ENCODE data around the gene NOL4L. TPM values are rescaled to one million over a fixed set of nuclear protein-coding genes. Genes with fewer than 3 reads are reported as not detected.

Gene NOL4L
- total and polyA plus RNA-seq, 2 experiments from 2014 or later, result 35.6 to 42.9 TPM

DNA sequence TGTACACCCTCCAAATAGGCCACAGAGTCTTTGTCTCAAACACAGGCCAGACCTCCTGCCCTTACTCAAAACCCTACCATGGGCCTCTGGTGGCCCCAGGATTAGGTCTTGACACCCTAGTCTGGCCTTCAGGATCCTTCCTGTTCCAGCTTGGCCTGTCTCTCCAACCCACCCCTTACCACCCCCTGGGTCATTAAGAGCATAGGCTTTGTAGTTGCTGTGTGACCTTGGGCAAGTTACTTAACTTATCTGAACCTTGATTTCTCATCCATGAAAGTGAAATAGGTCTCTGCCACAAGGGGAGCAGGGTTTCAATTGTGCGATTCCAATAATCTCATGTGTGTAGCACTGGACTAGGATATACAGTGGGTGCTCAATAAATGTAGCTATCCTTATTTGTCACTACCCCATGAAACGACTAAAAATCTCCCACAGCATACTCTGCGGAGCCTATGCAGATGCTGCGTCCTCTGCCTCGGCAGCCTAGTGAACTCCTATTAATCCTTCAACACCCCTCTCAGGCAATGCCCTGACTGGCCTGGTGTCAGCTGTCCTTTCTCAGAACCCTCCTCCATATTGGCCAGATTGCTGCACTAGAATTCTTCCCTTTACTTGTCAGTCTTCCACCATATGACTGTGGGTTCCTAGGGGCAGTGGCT lies 39.7 kb upstream of the NOL4L start:
- H3K4me3 ChIP-seq, result no peak overlapping the region
- no peak for DNase-seq (ENCODE audit: low spot score)
- H2AFZ ChIP-seq, result no peak overlapping the region
- H3K27ac ChIP-seq, result no peak overlapping the region
- H3K79me2 ChIP-seq, result no peaks in the 10 kb centered on the region
- H4K20me1 ChIP-seq (ENCODE audit: insufficient read depth, poor library complexity, severe bottlenecking), result no peaks in the 10 kb centered on the region
- TF ChIP-seq EZH2 (IDR thresholded peaks at IDR 0.05; ENCODE audit: borderline replicate concordance) (no peak), EZH2phosphoT487 (IDR thresholded peaks at IDR 0.05; ENCODE audit: low read depth, severe bottlenecking, unreplicated experiment) (no peak)
- TF ChIP-seq, protein P1, sequence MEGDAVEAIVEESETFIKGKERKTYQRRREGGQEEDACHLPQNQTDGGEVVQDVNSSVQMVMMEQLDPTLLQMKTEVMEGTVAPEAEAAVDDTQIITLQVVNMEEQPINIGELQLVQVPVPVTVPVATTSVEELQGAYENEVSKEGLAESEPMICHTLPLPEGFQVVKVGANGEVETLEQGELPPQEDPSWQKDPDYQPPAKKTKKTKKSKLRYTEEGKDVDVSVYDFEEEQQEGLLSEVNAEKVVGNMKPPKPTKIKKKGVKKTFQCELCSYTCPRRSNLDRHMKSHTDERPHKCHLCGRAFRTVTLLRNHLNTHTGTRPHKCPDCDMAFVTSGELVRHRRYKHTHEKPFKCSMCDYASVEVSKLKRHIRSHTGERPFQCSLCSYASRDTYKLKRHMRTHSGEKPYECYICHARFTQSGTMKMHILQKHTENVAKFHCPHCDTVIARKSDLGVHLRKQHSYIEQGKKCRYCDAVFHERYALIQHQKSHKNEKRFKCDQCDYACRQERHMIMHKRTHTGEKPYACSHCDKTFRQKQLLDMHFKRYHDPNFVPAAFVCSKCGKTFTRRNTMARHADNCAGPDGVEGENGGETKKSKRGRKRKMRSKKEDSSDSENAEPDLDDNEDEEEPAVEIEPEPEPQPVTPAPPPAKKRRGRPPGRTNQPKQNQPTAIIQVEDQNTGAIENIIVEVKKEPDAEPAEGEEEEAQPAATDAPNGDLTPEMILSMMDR (IDR thresholded peaks at IDR 0.05; ENCODE audit: poor library complexity), result no peak
- H3K4me1 ChIP-seq (ENCODE audit: insufficient read depth), result peaks cover 20% of the 10 kb centered on the region
- H3K9me2 ChIP-seq (replicated peaks; ENCODE audit: insufficient read depth), result no peaks in the 10 kb centered on the region
- H3K27me3 ChIP-seq, result no peaks in the 10 kb centered on the region
- H3K9me3 ChIP-seq (ENCODE audit: low read depth), result no peaks in the 10 kb centered on the region
- 80% methylated on average over 5 of the region's 5 CpGs for WGBS (ENCODE audit: low lambda C conversion rate, missing lambda C conversion rate)
- no peak overlapping the region for H3K4me2 ChIP-seq
- H3K36me3 ChIP-seq (replicated peaks; ENCODE audit: insufficient read depth, low read depth), result no peaks in the 10 kb centered on the region

DNA sequence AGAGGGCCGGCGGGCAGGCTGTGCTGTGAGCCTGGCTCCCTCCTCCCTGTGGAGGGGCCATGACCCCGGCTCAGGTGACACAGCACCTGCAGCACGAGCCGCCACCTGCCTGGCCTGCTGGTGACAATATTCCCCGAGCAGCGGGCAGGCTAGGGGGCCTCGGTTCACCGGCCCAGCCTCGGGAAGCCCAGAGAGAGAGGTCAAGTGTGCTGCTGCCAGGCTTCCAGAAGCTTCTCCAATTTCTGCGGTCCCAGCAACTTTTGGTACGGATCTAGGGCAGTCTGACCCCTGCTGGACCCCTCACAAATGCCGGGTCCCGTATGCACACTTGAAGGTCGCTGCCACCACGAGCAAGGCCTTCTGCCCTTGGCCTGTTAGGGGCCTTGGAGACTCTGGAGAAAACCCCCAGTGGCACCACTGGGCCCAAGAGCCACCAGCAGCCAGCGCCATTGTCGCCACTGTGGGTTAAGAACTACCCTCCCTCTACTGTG lies 38.6 kb upstream of the NOL4L start:
- Histone ChIP-seq H3K79me2 (no peaks in the 10 kb centered on the region), H3K27me3 (no peaks in the 10 kb centered on the region), H3K4me2 (no peak overlapping the region), H3K9me2 (replicated peaks; ENCODE audit: insufficient read depth) (no peaks in the 10 kb centered on the region), H4K20me1 (ENCODE audit: insufficient read depth, poor library complexity, severe bottlenecking) (no peaks in the 10 kb centered on the region), H3K4me1 (ENCODE audit: insufficient read depth) (peaks cover 19% of the 10 kb centered on the region), H3K4me3 (no peak overlapping the region), H2AFZ (no peak overlapping the region), H3K36me3 (replicated peaks; ENCODE audit: insufficient read depth, low read depth) (no peaks in the 10 kb centered on the region), H3K9me3 (ENCODE audit: low read depth) (no peaks in the 10 kb centered on the region), H3K27ac (no peak overlapping the region)
- WGBS (ENCODE audit: low lambda C conversion rate, missing lambda C conversion rate), result 66% methylated on average over 18 of the region's 18 CpGs
- TF ChIP-seq EZH2phosphoT487 (IDR thresholded peaks at IDR 0.05; ENCODE audit: low read depth, severe bottlenecking, unreplicated experiment) (no peak), EZH2 (IDR thresholded peaks at IDR 0.05; ENCODE audit: borderline replicate concordance) (no peak)
- TF ChIP-seq, protein P1 (IDR thresholded peaks at IDR 0.05; ENCODE audit: poor library complexity), result no peak
- no peak for DNase-seq (ENCODE audit: low spot score)

DNA sequence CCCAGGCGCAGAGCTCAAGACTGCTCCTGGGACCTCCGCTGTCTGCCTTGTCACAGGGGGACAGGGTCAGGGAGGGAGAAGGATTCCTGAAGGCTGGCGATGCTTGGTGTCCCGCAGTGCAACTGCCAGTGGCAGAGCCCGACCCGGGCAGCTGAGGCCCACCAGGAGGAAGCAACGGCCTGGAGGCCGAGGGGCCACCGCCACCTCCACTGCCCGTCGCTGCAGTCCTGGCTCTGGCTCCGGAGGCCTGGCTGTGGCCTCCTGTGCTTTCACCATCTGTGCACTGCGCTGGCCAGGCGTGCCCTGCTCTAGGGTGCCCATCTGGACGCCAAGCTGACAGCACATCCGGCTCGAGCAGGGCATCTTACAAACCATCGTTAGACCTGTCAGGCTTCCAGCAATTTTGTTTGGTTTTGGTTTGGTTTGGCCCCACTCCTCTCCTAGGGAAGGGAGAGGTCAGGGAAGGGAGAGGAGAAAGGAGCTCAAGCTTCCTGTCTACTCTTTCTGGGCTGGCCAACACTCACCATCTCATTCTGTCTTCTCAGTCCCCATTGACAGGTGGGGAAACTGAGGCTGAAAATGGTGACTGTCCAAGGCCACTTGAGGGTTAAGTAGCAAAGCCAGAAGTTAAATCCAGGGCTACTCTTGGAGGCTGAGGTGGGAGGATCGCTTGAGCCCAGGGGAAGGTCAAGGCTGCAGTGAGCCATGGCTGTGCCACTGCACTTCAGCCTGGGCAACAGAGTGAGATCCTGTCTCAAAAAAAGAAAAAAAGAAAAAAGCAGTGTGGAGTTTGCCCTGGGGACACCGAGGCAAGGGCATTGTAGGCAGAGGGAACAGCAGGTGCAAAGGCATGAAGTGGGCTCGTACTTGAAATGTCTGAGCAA lies 37.7 kb upstream of the NOL4L start:
- no peaks in the 10 kb centered on the region for H3K79me2 ChIP-seq
- 90% methylated on average over 21 of the region's 21 CpGs for WGBS (ENCODE audit: low lambda C conversion rate, missing lambda C conversion rate)
- no peaks in the 10 kb centered on the region for H4K20me1 ChIP-seq (ENCODE audit: insufficient read depth, poor library complexity, severe bottlenecking)
- H3K27ac ChIP-seq, result no peak overlapping the region
- H3K9me2 ChIP-seq (replicated peaks; ENCODE audit: insufficient read depth), result no peaks in the 10 kb centered on the region
- H3K27me3 ChIP-seq, result no peaks in the 10 kb centered on the region
- no peak overlapping the region for H2AFZ ChIP-seq
- no peaks in the 10 kb centered on the region for H3K36me3 ChIP-seq (replicated peaks; ENCODE audit: insufficient read depth, low read depth)
- H3K4me2 ChIP-seq, result no peak overlapping the region
- H3K9me3 ChIP-seq (ENCODE audit: low read depth), result no peaks in the 10 kb centered on the region
- no peak for TF ChIP-seq EZH2phosphoT487 (IDR thresholded peaks at IDR 0.05; ENCODE audit: low read depth, severe bottlenecking, unreplicated experiment)
- TF ChIP-seq, protein P1 (IDR thresholded peaks at IDR 0.05; ENCODE audit: poor library complexity), result no peak
- TF ChIP-seq EZH2 (IDR thresholded peaks at IDR 0.05; ENCODE audit: borderline replicate concordance), result no peak
- H3K4me1 ChIP-seq (ENCODE audit: insufficient read depth), result peaks cover 11% of the 10 kb centered on the region
- no peak for DNase-seq (ENCODE audit: low spot score)
- no peak overlapping the region for H3K4me3 ChIP-seq
